HG03045 (cell line): Measurements from ENCODE around the gene CFAP221.

Experiments
- ATAC-seq: cut with Tn5 transposase; IDR thresholded peaks from one replicate; pipeline ENCODE4 v1.9.1; 2021; ENCODE audit warnings: mild to moderate bottlenecking, moderate library complexity; ENCODE audit not compliant: unreplicated experiment

CFAP221 gene

DNA sequence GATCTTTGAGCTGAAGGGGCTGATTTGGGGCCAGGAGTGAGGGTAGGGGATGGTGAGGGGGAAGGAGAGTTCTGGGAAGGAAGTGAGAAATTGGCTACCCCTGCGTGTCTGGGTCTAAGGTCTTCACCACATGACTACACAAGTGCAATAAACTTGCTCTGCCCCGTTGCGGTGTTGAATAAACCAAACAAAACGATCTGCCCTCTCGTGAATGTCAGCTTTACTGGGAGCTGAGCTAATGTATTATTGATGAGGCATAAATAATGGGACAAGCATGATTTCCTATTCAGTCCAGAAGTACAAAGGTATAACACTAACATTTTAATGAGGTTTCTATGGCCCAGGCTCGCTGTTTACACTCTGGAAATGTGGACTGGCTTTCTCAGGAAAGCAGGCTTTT, 8.0 kb upstream of the CFAP221 start:
- ATAC-seq = no peak

GRCh38 chr2:119536707-119537106, 7.5 kb upstream of the CFAP221 start:
- no peak for ATAC-seq

GRCh38 chr2:119537792-119538191, 6.5 kb upstream of the CFAP221 start:
- ATAC-seq = no peak

DNA sequence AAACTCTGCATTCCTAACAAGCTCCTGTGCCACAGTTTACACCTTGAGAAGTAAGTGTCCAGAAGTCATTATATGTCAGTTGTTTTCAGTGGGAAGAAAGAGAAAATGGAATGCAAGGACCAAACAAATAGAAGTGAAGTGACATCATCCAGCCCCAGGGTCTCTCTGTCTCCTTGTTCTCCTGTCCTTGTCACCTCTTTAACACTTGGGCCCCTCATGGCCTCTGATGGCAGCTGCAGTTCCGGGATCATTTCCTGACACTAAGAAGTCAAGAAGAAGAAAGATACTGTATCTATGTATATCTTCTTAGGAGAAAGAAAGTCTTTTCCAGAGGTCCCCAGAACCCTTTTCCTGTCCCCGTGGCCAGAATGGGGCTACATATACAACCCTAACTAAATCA, 2.8 kb upstream of the CFAP221 start:
- ATAC-seq = no peak

GRCh38 chr2:119544939-119545475, 758 bp downstream of the CFAP221 start:
- no peak for ATAC-seq

- no peak for ATAC-seq
These were observed 1.7 kb downstream of the CFAP221 start for GRCh38 chr2:119545754-119546446.

DNA sequence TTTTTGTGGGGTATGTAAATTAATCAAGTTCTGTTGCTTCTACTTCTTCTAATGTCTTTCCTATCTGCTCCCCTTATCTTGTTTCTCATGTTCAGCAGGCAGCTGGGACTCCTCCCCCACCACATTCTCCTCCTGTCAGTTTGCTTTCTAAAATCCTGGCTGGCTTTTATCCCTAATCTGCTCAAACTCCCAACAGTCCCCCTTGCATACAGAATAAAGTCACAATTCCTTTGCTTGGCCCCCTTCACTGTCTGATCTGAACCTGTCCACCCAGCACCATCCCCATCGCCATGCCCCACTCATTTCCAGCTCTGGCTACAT, 2.2 kb downstream of the CFAP221 start:
- ATAC-seq = no peak

- no peak for ATAC-seq
These were observed 4.4 kb downstream of the CFAP221 start for GRCh38 chr2:119548516-119549120.

GRCh38 chr2:119549241-119549640, 5.0 kb downstream of the CFAP221 start:
- no peak for ATAC-seq

GRCh38 chr2:119550346-119550745, 6.1 kb downstream of the CFAP221 start:
- no peak for ATAC-seq

- no peak for ATAC-seq
These were observed 6.6 kb downstream of the CFAP221 start for GRCh38 chr2:119550856-119551255.

DNA sequence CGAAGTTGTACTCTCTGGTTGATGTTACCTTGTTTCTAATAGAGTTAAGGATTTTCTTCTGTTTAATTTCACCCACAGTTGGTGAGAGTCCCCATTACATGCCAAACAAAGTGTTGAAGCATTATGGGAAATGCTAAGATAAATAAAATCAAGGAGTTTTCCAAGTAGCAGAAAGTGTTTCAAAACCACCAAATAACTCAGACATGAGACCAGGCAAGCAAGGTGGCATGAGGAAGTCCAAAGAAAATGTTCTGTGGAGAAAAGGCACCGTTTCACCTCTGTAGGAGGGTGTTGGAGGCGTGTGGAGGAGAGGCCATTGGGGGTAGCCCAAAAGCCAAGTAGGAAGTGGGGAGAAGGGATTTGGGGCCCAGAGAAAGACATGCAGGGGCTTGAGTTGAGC, 8.7 kb downstream of the CFAP221 start:
- ATAC-seq = no peak

DNA sequence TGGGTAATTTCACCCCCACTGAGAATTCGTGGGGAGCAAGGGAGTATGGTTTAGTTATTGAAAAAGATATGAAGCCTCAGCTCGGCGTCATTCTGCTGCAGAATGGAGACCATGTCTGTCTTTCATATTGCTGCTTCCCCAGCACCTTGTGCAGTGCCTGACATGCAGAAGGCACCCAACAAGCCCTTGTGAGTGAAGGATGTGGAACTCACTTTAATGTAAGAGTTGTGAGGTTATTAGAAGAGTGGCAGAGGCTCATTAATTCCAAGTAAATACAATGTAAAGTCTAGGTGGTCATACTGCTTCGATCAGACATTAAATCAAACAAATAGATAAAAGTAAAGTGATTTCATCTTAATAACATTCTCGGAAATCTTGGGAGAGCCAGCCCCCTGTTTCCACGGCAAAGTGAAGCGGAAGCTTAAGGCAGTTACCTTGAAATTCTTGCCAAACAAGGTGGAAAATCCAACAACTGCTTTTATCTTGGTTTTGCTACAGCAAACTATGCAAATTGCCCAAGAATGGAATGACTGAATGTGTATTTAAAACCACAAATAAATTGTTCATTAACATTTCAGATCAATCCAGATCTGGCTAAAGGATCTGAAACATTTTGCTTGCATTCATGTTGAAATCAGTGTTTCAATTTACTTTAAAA, 9.6 kb downstream of the CFAP221 start:
- no peak for ATAC-seq

DNA sequence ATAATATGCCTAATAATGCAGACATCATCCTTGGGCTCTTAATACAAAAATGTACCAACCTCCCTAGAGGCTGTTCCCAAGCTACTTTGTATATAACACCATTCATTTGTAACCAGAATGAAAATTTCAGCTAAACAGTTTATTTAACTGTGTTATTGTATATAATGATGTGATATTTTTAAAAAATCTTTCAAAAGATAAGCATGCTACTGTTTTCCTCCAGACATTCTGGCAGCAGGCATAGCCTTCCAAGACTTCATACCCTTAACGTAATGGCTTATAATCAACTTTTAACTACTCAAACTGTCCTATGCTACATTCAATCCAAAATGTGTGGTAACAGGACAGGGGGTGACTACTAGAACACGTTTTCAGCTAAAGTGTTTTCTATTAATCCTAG, 21.2 kb downstream of the CFAP221 start:
- no peak for ATAC-seq

- ATAC-seq = no peak
These were observed 23.0 kb downstream of the CFAP221 start for GRCh38 chr2:119567292-119567691.

- peak; percentile 93 for ATAC-seq
These were observed 30.0 kb downstream of the CFAP221 start for GRCh38 chr2:119574108-119574815.

GRCh38 chr2:119574864-119575263, 30.6 kb downstream of the CFAP221 start:
- ATAC-seq = no peak

DNA sequence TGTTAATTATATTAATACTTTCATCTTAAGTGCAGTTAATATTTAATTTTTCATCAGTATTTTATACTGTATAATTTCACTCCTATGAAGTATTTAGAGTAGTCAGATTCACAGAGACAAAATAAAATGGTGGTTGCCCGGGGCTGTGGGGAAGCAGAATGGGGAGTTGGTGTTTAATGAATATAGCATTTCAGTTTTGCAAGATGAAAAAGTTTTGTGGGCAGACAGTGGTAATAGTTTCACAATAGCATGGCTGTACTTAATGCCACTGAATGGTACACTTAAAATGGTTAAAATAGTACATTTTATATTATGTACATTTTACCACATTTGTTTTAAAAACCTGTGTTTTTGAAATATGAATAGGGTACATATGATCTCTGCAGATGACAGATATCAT, 31.2 kb downstream of the CFAP221 start:
- no peak for ATAC-seq

DNA sequence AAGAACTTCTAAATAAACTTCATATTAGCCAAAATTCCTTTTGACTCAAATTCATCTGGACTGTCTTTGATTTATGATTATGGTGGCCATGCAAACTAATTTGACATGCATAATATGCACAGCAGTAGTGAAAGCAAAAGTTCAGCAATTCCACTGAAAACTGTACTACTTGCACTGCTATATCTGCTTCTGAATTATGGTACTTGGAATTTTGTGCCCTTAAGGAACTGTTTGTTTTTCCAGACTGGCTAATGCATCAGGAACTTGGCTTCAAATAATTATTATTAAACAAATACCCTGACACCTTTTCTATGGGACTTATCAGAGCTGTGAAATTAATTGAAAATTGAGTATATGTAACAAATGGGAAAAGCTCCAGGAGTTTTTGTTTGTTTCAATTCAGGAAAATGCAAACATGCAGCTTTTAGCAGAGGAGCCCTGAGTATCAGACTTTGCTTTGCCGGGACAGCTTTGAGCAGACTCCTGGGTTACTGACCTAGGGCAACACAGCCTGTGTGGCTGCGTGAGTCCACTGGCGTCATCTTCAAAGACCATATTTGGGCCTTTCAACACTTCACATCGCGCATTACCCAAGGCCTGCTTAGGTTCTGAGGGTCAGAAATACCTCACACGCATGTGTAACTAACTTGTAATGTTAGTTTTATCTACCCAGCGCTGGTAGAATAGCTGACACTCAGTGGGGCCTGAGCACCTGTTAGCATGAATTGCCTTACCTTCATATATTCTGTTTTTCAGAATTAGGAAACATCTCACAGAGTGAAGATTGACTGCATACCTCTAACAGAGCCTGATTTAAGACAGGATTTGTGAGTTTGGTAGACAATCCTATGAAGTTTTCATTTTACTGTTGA, 35.4 kb downstream of the CFAP221 start:
- ATAC-seq = no peak

GRCh38 chr2:119580550-119581072, 36.4 kb downstream of the CFAP221 start:
- ATAC-seq = no peak
